PC-3 (cell line): ENCODE results near the gene DDX54.
"Not testable (repeated sequence)": the region's sequence is repeated elsewhere in the genome, so short reads cannot be mapped to it uniquely, and the experiment has no call there.

ENCODE experiments used
- EZH2 ChIP-seq: fragments of 300-600 bp; sonication (generic); IDR thresholded peaks from one replicate; pipeline ENCODE4 v1.6.1; 2017; ENCODE audit warnings: antibody characterized with exemption, mild to moderate bottlenecking, low read length; ENCODE audit not compliant: unreplicated experiment
- EZH2phosphoT487 ChIP-seq: fragments of 300-600 bp; sonication (generic); IDR thresholded peaks from 2 replicates; pipeline ENCODE4 v1.6.1; 2018; ENCODE audit warnings: mild to moderate bottlenecking, antibody characterized with exemption, low read length, borderline replicate concordance
- TF ChIP-seq, protein P1 (sequence below): fragments of 300-600 bp; sonication (generic); conservative IDR thresholded peaks from 2 replicates; pipeline ENCODE4 v1.5.1; 2017; ENCODE audit warnings: antibody characterized with exemption, low read depth, mild to moderate bottlenecking, low read length

- TF ChIP-seq, protein P1, sequence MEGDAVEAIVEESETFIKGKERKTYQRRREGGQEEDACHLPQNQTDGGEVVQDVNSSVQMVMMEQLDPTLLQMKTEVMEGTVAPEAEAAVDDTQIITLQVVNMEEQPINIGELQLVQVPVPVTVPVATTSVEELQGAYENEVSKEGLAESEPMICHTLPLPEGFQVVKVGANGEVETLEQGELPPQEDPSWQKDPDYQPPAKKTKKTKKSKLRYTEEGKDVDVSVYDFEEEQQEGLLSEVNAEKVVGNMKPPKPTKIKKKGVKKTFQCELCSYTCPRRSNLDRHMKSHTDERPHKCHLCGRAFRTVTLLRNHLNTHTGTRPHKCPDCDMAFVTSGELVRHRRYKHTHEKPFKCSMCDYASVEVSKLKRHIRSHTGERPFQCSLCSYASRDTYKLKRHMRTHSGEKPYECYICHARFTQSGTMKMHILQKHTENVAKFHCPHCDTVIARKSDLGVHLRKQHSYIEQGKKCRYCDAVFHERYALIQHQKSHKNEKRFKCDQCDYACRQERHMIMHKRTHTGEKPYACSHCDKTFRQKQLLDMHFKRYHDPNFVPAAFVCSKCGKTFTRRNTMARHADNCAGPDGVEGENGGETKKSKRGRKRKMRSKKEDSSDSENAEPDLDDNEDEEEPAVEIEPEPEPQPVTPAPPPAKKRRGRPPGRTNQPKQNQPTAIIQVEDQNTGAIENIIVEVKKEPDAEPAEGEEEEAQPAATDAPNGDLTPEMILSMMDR: not testable (repeated sequence)
- not testable (repeated sequence) for TF ChIP-seq EZH2, EZH2phosphoT487
These were observed 21.5 kb upstream of the DDX54 start for GRCh38 chr12:113206802-113207201.
